Smooth muscle cell (in vitro differentiated cells): ENCODE data around the gene SLC25A21. TPM values are rescaled to one million over a fixed set of nuclear protein-coding genes. Genes with fewer than 3 reads are reported as not detected.
"Not testable (repeated sequence)": the region's sequence is repeated elsewhere in the genome, so short reads cannot be mapped to it uniquely, and the experiment has no call there.

ENCODE experiments used
- DNase-seq: peaks from one replicate; lab custom pipeline; 2025; ENCODE audit not compliant: unreplicated experiment; lab: John Stamatoyannopoulos, UW
- H2AFZ ChIP-seq: fragments of 200-600 bp; sonication (generic); 2 replicates; pipeline ENCODE4 v1.6.0; 2016; ENCODE audit warnings: antibody characterized with exemption, low read depth, mild to moderate bottlenecking
- H3F3A ChIP-seq: fragments of 200-600 bp; sonication (generic); 2 replicates; pipeline ENCODE4 v1.6.0; 2017; ENCODE audit warnings: antibody characterized with exemption, low read depth
- H3K27ac ChIP-seq: fragments of 200-600 bp; sonication (generic); 2 replicates; pipeline ENCODE4 v1.5.1; 2016; ENCODE audit warnings: low read depth, mild to moderate bottlenecking
- H3K27me3 ChIP-seq: fragments of 200-600 bp; sonication (generic); 2 replicates; pipeline ENCODE4 v1.6.1; 2016; ENCODE audit warnings: low read depth, mild to moderate bottlenecking
- H3K36me3 ChIP-seq: fragments of 200-600 bp; sonication (generic); 2 replicates; pipeline ENCODE4 v1.5.1; 2016; ENCODE audit warnings: low read depth
- H3K4me1 ChIP-seq: fragments of 200-600 bp; sonication (generic); 2 replicates; pipeline ENCODE4 v1.5.1; 2016; ENCODE audit warnings: low read depth
- H3K4me2 ChIP-seq: fragments of 200-600 bp; sonication (generic); 2 replicates; pipeline ENCODE4 v1.6.0; 2016; ENCODE audit warnings: mild to moderate bottlenecking
- H3K4me3 ChIP-seq: fragments of 200-600 bp; sonication (generic); 2 replicates; pipeline ENCODE4 v1.5.1; 2016; ENCODE audit warnings: mild to moderate bottlenecking
- H3K79me2 ChIP-seq: fragments of 200-600 bp; sonication (generic); 2 replicates; pipeline ENCODE4 v1.6.0; 2016; ENCODE audit warnings: low read depth, mild to moderate bottlenecking
- H3K9ac ChIP-seq: fragments of 200-600 bp; sonication (generic); 2 replicates; pipeline ENCODE4 v1.6.0; 2016; ENCODE audit warnings: low read depth
- H3K9me3 ChIP-seq: fragments of 200-600 bp; sonication (generic); replicated peaks from 2 replicates; pipeline ENCODE4 v1.5.1; 2016; ENCODE audit warnings: low read depth
- H4K20me1 ChIP-seq: fragments of 200-600 bp; sonication (generic); 2 replicates; pipeline ENCODE4 v1.6.0; 2016; ENCODE audit warnings: low read depth
- WGBS: methylation state at CpG from one replicate; pipeline ENCODE4 v1.1.7; 2016; ENCODE audit warnings: low lambda C conversion rate; 5-methylcytosine and 5-hydroxymethylcytosine counted together
- polyA plus RNA-seq: library from polyadenylated mRNA; unstranded; fragments of >200 nt; fragmentation: Nextera tagmentation; extraction: Ambion mirVana; gene quantifications from 2 replicates; pipeline ENCODE4 v1.2.1, GENCODE V29; 2016
- total RNA-seq: library from RNA; depleted of rRNA; stranded (reverse); fragments of >200 nt; gene quantifications from 2 replicates; pipeline ENCODE4 v1.2.3, GENCODE V29; 2014
- TF ChIP-seq, protein P1 (sequence below): fragments of 200-600 bp; sonication (generic); IDR thresholded peaks from 2 replicates; pipeline ENCODE4 v1.5.1; 2017; ENCODE audit warnings: borderline replicate concordance, mild to moderate bottlenecking, antibody characterized with exemption; ENCODE audit not compliant: insufficient read depth, poor library complexity, severe bottlenecking

SLC25A21 gene
- total and polyA plus RNA-seq, 2 experiments from 2014 or later: 1.1 TPM; not detected in 1

DNA sequence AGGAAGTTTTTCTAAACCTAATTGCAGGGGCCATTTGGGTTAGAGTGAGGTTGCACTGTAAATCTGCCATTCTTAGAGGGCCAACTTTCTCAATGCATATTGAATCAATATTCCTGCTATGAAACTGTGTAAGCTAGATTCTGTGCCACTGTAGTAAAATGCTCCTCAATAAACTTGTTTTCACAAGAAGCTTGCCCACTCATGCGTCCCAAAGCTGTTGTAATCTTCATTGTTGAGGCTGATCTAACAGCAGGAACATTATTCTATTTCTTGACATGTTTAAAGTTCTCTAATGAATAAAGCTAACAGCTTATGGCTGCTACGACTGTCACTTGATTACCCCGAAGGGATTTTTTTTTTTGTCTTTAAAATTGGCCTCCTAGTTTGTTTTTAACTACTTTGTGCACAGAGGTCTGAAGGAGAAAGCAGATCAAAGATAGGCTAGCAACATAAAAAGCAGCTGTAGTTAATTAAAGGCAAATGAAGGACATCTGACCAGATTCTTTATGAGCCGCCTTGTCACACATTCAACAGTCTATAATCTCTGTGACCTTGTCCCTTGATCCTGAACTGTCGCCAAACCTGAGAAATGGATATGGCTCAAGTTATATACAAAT is 267.0 kb downstream of the SLC25A21 start:
- Histone ChIP-seq H3K27me3 (peaks cover 14% of the 10 kb centered on the region), H2AFZ (no peak overlapping the region), H3F3A (no peaks in the 10 kb centered on the region), H3K4me3 (no peak overlapping the region), H3K9ac (no peak overlapping the region), H3K4me1 (no peaks in the 10 kb centered on the region), H4K20me1 (no peaks in the 10 kb centered on the region), H3K36me3 (no peaks in the 10 kb centered on the region), H3K4me2 (no peak overlapping the region), H3K9me3 (no peaks in the 10 kb centered on the region), H3K27ac (no peak overlapping the region), H3K79me2 (no peaks in the 10 kb centered on the region)
- TF ChIP-seq, protein P1, sequence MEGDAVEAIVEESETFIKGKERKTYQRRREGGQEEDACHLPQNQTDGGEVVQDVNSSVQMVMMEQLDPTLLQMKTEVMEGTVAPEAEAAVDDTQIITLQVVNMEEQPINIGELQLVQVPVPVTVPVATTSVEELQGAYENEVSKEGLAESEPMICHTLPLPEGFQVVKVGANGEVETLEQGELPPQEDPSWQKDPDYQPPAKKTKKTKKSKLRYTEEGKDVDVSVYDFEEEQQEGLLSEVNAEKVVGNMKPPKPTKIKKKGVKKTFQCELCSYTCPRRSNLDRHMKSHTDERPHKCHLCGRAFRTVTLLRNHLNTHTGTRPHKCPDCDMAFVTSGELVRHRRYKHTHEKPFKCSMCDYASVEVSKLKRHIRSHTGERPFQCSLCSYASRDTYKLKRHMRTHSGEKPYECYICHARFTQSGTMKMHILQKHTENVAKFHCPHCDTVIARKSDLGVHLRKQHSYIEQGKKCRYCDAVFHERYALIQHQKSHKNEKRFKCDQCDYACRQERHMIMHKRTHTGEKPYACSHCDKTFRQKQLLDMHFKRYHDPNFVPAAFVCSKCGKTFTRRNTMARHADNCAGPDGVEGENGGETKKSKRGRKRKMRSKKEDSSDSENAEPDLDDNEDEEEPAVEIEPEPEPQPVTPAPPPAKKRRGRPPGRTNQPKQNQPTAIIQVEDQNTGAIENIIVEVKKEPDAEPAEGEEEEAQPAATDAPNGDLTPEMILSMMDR: no peak
- WGBS: 71% methylated on average over 5 of the region's 5 CpGs
- DNase-seq: no peak

DNA sequence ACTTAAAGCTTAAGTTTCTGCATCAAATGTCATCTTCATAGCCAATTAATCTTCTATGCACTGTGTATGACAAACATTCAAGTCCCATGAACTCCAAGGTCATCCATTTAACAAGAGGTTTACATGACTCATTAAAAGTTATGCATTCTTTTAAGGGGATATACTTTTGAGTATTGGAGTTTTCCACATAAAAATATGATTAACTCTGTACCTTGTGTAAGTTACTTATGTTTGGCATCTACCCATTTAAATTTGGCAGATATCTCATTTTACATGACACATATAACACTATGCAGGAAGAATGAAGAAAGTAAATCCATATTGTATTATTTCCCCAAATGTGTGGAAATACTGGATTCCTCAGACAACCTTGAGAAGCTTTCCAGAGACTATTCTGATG is 270.5 kb downstream of the SLC25A21 start:
- H3K36me3 ChIP-seq: no peaks in the 10 kb centered on the region
- H3K4me1 ChIP-seq: no peaks in the 10 kb centered on the region
- H3K79me2 ChIP-seq: no peaks in the 10 kb centered on the region
- H3K9ac ChIP-seq: no peak overlapping the region
- H2AFZ ChIP-seq: no peak overlapping the region
- no peak for DNase-seq
- no peak overlapping the region for H3K27ac ChIP-seq
- H3K27me3 ChIP-seq: no peaks in the 10 kb centered on the region
- no peak overlapping the region for H3K4me3 ChIP-seq
- H3F3A ChIP-seq: no peaks in the 10 kb centered on the region
- no peaks in the 10 kb centered on the region for H4K20me1 ChIP-seq
- no peaks in the 10 kb centered on the region for H3K9me3 ChIP-seq
- H3K4me2 ChIP-seq: no peak overlapping the region
- TF ChIP-seq, protein P1: no peak

DNA sequence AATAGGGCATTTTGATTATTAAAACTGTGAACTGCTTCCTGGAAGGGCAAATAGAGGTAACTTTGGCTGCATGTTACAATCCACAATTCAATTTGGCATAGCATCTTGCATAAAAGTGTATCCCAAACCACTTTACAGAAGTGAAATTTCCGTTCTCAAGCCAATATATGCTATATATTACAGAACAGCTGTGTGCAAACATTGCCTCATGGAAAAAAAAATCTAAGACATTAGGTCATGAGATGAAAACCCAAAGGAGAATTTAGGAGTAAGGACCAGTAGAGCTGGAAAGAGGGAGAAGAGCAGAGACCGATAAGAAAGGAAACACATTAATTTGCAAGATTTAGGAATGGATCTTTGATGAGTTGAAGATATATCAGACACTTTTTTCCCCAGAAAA is 271.6 kb downstream of the SLC25A21 start:
- Histone ChIP-seq H3K27ac (no peak overlapping the region), H3K4me1 (no peaks in the 10 kb centered on the region), H3K36me3 (no peaks in the 10 kb centered on the region), H3K4me3 (no peak overlapping the region), H3F3A (no peaks in the 10 kb centered on the region), H3K9ac (no peak overlapping the region), H3K4me2 (no peak overlapping the region), H3K9me3 (no peaks in the 10 kb centered on the region), H3K27me3 (no peaks in the 10 kb centered on the region), H3K79me2 (no peaks in the 10 kb centered on the region), H2AFZ (no peak overlapping the region), H4K20me1 (no peaks in the 10 kb centered on the region)
- DNase-seq: no peak
- TF ChIP-seq, protein P1: no peak
- 86% methylated on average over 2 of the region's 2 CpGs for WGBS

DNA sequence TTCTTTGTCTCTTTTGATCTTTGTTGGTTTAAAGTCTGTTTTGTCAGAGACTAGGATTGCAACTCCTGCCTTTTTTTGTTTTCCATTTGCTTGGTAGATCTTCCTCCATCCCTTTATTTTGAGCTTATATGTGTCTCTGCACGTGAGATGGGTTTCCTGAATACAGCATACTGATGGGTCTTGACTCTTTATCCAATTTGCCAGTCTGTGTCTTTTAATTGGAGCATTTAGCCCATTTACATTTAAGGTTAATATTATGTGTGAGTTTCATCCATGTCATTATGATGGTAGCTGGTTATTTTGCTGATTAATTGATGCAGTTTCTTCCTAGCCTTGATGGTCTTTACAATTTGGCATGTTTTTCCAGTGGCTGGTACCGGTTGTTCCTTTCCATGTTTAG is 276.1 kb downstream of the SLC25A21 start:
- H3F3A ChIP-seq, H2AFZ ChIP-seq, H4K20me1 ChIP-seq, H3K9me3 ChIP-seq, H3K27me3 ChIP-seq, H3K4me2 ChIP-seq, H3K27ac ChIP-seq, DNase-seq, H3K4me3 ChIP-seq, H3K9ac ChIP-seq, H3K36me3 ChIP-seq, H3K79me2 ChIP-seq, H3K4me1 ChIP-seq: not testable (repeated sequence)
- WGBS: 90% methylated on average over 2 of the region's 2 CpGs
